HL-60 (cell line): ENCODE results near the gene BRD4.

Experiments
- CTCF ChIP-seq: IDR thresholded peaks from one replicate; pipeline ENCODE4 v1.5.1; 2011; ENCODE audit warnings: low read length, control low read depth, inconsistent platforms; ENCODE audit not compliant: insufficient read depth
- REST ChIP-seq: IDR thresholded peaks from 2 replicates; pipeline ENCODE4 v1.6.1; 2012; ENCODE audit warnings: low read depth; ENCODE audit not compliant: insufficient replicate concordance
- SPI1 ChIP-seq: IDR thresholded peaks from 2 replicates; pipeline ENCODE4 v1.6.1; 2012; ENCODE audit warnings: low read depth, mild to moderate bottlenecking, borderline replicate concordance

DNA sequence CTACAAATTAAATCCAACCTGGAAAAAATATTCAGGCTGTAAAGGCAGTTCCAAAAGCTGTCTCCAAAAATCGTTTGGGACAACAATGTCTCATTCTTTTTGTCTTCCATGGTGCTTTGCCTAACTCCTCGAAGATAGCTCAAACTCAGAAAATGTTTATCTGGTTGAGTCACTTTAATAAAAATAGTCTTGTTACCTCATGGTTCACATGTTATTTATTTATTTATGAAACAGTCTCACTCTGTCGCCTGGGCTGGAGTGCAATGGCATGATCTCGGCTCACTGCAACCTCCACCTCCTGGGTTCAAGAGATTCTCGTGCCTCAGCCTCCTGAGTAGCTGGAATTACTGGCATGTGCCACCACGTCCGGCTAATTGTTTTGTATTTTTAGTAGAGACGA lies 4.9 kb upstream of the BRD4 start:
- TF ChIP-seq CTCF (no peak), REST (no peak), SPI1 (no peak)
